ENCODE results near the gene GMEB2.
"Not testable (repeated sequence)": the region's sequence is repeated elsewhere in the genome, so short reads cannot be mapped to it uniquely, and the experiment has no call there.

The GMEB2 gene

GRCh38 chr20:63626424-63627128 is at the start of gene GMEB2:
TSS of gene GMEB2 (minus strand) at chr20:63627101. CDS start at chr20:63619397, 7,704 bp downstream.
- peak; percentile 71 to 77 for DNase-seq

- DNase-seq, result no peak
These were observed 48.9 kb upstream of the GMEB2 start for GRCh38 chr20:63675681-63676368.

- DNase-seq, result no peak
These were observed 47.0 kb upstream of the GMEB2 start for GRCh38 chr20:63673951-63674350.

GRCh38 chr20:63672666-63673065 is 45.8 kb upstream of the GMEB2 start:
- DNase-seq, result no peak

GRCh38 chr20:63671695-63672094 is 44.8 kb upstream of the GMEB2 start:
- DNase-seq, result not testable (repeated sequence)

- DNase-seq, result no peak
These were observed 41.5 kb upstream of the GMEB2 start for GRCh38 chr20:63668351-63668750.

- no peak for DNase-seq
These were observed 41.0 kb upstream of the GMEB2 start for GRCh38 chr20:63667858-63668257.

- no peak for DNase-seq
These were observed 38.8 kb upstream of the GMEB2 start for GRCh38 chr20:63665708-63666107.

- no peak for DNase-seq
These were observed 38.1 kb upstream of the GMEB2 start for GRCh38 chr20:63664861-63665594.

GRCh38 chr20:63664143-63664851 is 37.4 kb upstream of the GMEB2 start:
- no peak for DNase-seq

GRCh38 chr20:63663332-63664066 is 36.6 kb upstream of the GMEB2 start:
- DNase-seq, result no peak

- DNase-seq, result no peak
These were observed 35.9 kb upstream of the GMEB2 start for GRCh38 chr20:63662813-63663189.

GRCh38 chr20:63661959-63662812 is 35.3 kb upstream of the GMEB2 start:
- no peak for DNase-seq

- DNase-seq, result no peak
These were observed 34.2 kb upstream of the GMEB2 start for GRCh38 chr20:63661108-63661507.

- no peak for DNase-seq
These were observed 33.7 kb upstream of the GMEB2 start for GRCh38 chr20:63660622-63661021.

- not testable (repeated sequence) for DNase-seq
These were observed 33.3 kb upstream of the GMEB2 start for GRCh38 chr20:63660174-63660573.

- no peak for DNase-seq
These were observed 32.5 kb upstream of the GMEB2 start for GRCh38 chr20:63659370-63659769.

- DNase-seq, result peak in 1 of 2 donors; percentile 46
These were observed 31.9 kb upstream of the GMEB2 start for GRCh38 chr20:63658749-63659187.

- peak; percentile 90 to 91 for DNase-seq
These were observed 31.2 kb upstream of the GMEB2 start, which contains the start of gene RTEL1 for GRCh38 chr20:63657937-63658748. TSS of gene RTEL1 (plus strand) at chr20:63658312. CDS start at chr20:63659403, 1,091 bp downstream.

- DNase-seq, result no peak
These were observed 30.5 kb upstream of the GMEB2 start for GRCh38 chr20:63657260-63657936.
